Measurements from ENCODE around the gene MS4A6A. TPM values are rescaled to one million over a fixed set of nuclear protein-coding genes. Genes with fewer than 3 reads are reported as not detected.
"Not testable (repeated sequence)": the region's sequence is repeated elsewhere in the genome, so short reads cannot be mapped to it uniquely, and the experiment has no call there.

The MS4A6A gene
- total RNA-seq, 1 donor from 2014 or later: not detected

DNA sequence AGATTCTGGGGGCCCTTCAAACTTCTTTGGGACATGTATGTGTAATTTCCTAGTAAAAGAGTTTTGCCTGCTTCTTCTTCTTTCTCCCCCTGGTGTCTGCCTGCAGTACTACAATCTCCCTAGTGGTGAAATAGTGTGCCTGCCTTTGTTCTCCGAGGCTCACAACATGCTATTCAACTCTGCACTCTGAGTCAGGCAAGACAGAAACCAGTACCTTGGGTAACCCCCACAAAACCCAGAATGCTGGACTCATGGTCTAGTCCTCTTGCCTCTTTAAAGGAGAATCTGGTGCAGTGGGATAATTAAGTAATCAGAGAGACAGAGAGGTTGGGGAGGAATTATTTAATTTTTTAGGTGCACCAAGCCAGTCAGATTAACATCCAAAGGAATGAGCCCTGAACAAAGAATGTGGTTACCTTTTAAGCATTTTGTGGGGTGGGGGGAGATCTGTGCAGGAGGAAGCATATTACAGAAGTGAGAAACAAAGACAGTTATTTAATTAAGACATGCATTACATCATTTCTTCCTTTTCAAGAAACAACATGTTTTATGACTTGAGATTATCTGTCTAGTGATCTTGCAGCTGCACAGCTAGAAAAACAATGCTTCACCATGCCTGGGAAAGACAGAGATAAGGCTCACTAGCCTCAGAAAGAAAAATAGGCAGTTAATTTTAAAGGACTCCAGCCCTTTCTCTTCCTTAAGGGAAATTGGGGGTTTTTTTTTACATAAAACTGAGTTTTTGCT lies 11.0 kb upstream of the MS4A6A start:
- Mint-ChIP-seq H3K4me1 (peaks cover 29% of the 10 kb centered on the region), H3K36me3 (ENCODE audit: low read depth) (no peaks in the 10 kb centered on the region), H3K27ac (peak overlapping the region; percentile 74), H3K27me3 (peaks cover 3% of the 10 kb centered on the region), H3K4me3 (no peak overlapping the region), H3K9me3 (peaks cover 13% of the 10 kb centered on the region)
- POLR2A ChIA-PET: no interaction called here
- DNase-seq (no peak), ATAC-seq (ENCODE audit: low read depth) (peak; percentile 96)
- intact Hi-C loops (cut with micrococcal nuclease): no loop called here
- CTCF ChIA-PET: interaction anchor here (0.6 kb wide), 1 partner anchor 24 kb away, joined by 3 read pairs; no protein-coding TSS in a partner anchor
- TF ChIP-seq, protein P1, sequence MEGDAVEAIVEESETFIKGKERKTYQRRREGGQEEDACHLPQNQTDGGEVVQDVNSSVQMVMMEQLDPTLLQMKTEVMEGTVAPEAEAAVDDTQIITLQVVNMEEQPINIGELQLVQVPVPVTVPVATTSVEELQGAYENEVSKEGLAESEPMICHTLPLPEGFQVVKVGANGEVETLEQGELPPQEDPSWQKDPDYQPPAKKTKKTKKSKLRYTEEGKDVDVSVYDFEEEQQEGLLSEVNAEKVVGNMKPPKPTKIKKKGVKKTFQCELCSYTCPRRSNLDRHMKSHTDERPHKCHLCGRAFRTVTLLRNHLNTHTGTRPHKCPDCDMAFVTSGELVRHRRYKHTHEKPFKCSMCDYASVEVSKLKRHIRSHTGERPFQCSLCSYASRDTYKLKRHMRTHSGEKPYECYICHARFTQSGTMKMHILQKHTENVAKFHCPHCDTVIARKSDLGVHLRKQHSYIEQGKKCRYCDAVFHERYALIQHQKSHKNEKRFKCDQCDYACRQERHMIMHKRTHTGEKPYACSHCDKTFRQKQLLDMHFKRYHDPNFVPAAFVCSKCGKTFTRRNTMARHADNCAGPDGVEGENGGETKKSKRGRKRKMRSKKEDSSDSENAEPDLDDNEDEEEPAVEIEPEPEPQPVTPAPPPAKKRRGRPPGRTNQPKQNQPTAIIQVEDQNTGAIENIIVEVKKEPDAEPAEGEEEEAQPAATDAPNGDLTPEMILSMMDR (IDR thresholded peaks at IDR 0.05): no peak

GRCh38 chr11:60192564-60192963 lies 9.7 kb upstream of the MS4A6A start:
- H3K36me3 Mint-ChIP-seq (ENCODE audit: low read depth); H3K4me3 Mint-ChIP-seq; ATAC-seq (ENCODE audit: low read depth); CTCF ChIA-PET; intact Hi-C loops (cut with micrococcal nuclease); H3K27me3 Mint-ChIP-seq; POLR2A ChIA-PET; H3K27ac Mint-ChIP-seq; DNase-seq: not testable (repeated sequence)
- H3K9me3 Mint-ChIP-seq: peaks cover 13% of the 10 kb centered on the region
- H3K4me1 Mint-ChIP-seq: peaks cover 35% of the 10 kb centered on the region

DNA sequence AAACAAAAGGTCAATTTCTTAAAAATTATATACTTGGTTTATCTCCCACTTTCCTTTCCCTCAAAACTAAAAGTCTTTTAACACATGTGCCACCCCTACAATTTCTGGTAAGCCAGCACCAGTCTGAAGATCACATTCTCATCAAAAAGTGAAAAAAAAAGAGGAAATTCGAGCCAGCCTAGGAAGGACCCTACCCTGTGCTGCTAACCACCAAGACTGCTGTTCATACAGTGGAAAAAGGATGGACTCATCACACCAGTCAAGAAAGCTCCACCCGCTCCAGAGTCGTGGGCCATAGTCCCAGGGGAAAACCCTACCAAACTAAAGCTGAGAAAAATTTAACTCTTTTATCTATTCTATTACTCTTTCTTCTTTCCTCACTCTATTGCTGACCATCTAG lies 5.6 kb upstream of the MS4A6A start:
- H3K36me3 Mint-ChIP-seq (ENCODE audit: low read depth); CTCF ChIA-PET; H3K4me3 Mint-ChIP-seq; H3K27me3 Mint-ChIP-seq; DNase-seq; POLR2A ChIA-PET; H3K27ac Mint-ChIP-seq; ATAC-seq (ENCODE audit: low read depth): not testable (repeated sequence)
- Mint-ChIP-seq H3K9me3 (peaks cover 15% of the 10 kb centered on the region), H3K4me1 (peaks cover 45% of the 10 kb centered on the region)
- intact Hi-C loops (cut with micrococcal nuclease): loop anchor here (10.0 kb wide), 2 partner anchors 364 to 434 kb away; partner anchors contain the start of gene STX3

DNA sequence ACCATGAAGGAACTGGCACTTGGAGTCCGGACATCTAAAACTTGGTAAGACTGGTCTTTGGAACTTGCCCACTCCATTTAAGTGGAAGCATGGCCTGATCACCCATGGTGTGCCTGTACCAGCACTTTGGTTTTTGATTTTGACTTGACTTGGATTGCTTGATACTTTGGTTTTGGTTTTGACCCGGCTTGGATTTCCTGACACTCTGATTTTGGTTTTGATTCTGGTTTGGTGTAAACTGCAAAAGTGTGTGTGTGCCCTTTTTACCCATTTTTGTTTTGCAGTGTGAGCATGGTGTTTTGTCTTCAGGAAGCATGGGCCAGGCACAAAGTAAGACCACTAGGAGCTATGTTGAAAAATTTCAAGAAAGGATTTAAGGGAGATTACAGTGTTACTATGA lies 3.2 kb upstream of the MS4A6A start:
- H3K27ac Mint-ChIP-seq; POLR2A ChIA-PET; H3K9me3 Mint-ChIP-seq; ATAC-seq (ENCODE audit: low read depth); H3K27me3 Mint-ChIP-seq; CTCF ChIA-PET; H3K36me3 Mint-ChIP-seq (ENCODE audit: low read depth); DNase-seq: not testable (repeated sequence)
- intact Hi-C loops (cut with micrococcal nuclease): loop anchor here (10.0 kb wide), 2 partner anchors 361 to 431 kb away; partner anchors contain the start of gene STX3
- Mint-ChIP-seq H3K4me3 (peak overlapping the region; percentile 24), H3K4me1 (peaks cover 54% of the 10 kb centered on the region)

DNA sequence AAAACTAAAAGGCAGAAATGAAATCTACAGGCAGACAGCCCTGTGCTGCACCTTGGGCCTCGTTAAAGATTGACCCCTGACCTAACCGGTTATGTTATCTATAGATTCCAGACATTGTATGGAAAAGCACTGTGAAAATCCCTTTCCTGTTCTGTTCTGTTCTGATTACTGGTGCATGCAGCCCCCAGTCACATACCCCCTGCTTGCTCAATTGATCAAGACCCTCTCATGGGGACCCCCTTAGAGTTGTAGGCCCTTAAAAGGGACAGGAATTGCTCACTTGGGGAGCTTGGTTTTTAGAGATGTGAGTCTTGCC lies 2.6 kb upstream of the MS4A6A start:
- H3K4me1 Mint-ChIP-seq: peaks cover 54% of the 10 kb centered on the region
- H3K4me3 Mint-ChIP-seq: peak overlapping the region; percentile 7
- POLR2A ChIA-PET; H3K9me3 Mint-ChIP-seq; H3K36me3 Mint-ChIP-seq (ENCODE audit: low read depth); CTCF ChIA-PET; H3K27me3 Mint-ChIP-seq; ATAC-seq (ENCODE audit: low read depth); DNase-seq: not testable (repeated sequence)
- intact Hi-C loops (cut with micrococcal nuclease): loop anchor here (10.0 kb wide), 2 partner anchors 361 to 431 kb away; partner anchors contain the start of gene STX3
- H3K27ac Mint-ChIP-seq: peak overlapping the region; percentile 54

DNA sequence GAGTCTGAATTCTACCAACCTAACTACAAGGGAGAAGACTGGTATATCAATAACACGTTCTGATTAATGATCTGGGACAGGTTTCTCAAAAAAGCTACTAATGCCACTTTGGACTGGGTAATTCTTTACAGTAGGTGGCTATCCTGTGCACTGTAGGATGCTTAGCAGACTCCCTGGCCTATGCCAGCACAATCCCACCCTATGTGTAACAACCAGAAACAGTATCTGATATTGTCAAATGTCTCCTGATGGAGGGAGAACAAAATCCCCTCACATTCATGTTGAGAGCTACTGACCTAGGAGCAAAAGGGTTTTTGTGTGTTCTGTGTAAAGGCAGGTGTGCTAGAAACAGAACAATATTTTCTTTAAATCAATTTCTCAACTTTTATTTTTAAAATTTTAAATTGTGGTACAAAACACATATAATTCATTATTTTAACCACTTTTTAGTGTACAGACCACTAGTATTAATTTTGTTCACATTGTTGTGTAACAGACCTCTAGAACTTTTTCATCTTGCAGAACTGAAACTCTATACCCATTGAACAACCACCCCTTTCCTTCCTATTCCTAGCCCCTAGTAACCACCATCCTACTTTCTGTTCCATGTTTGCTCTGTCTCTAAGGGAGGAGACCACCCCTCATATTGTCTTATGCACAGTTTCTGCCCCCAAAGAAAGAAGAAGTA lies 2.1 kb upstream of the MS4A6A start:
- Mint-ChIP-seq H3K4me1 (peaks cover 54% of the 10 kb centered on the region), H3K4me3 (peak overlapping the region; percentile 7), H3K9me3 (peaks cover 5% of the 10 kb centered on the region), H3K27me3 (no peaks in the 10 kb centered on the region), H3K36me3 (ENCODE audit: low read depth) (no peaks in the 10 kb centered on the region), H3K27ac (peak overlapping the region; percentile 54)
- DNase-seq (no peak), ATAC-seq (ENCODE audit: low read depth) (peak; percentile 84)
- ChIA-PET CTCF (no interaction called here), POLR2A (no interaction called here)
- intact Hi-C loops (cut with micrococcal nuclease): loop anchor here (10.0 kb wide), 2 partner anchors 360 to 430 kb away; partner anchors contain the start of gene STX3
- TF ChIP-seq, protein P1 (IDR thresholded peaks at IDR 0.05): no peak

GRCh38 chr11:60183591-60184205 lies 815 bp upstream of the MS4A6A start:
- ChIA-PET CTCF (no interaction called here), POLR2A (no interaction called here)
- peaks cover 5% of the 10 kb centered on the region for H3K9me3 Mint-ChIP-seq
- TF ChIP-seq, protein P1 (IDR thresholded peaks at IDR 0.05): no peak
- DNase-seq (no peak), ATAC-seq (ENCODE audit: low read depth) (no peak)
- no peak overlapping the region for H3K4me3 Mint-ChIP-seq
- intact Hi-C loops (cut with micrococcal nuclease): loop anchor here (10.0 kb wide), 2 partner anchors 359 to 429 kb away; partner anchors contain the start of gene STX3
- H3K27me3 Mint-ChIP-seq: no peaks in the 10 kb centered on the region
- no peak overlapping the region for H3K27ac Mint-ChIP-seq
- no peaks in the 10 kb centered on the region for H3K36me3 Mint-ChIP-seq (ENCODE audit: low read depth)
- H3K4me1 Mint-ChIP-seq: peaks cover 51% of the 10 kb centered on the region
